Measurements from ENCODE around the gene DNLZ. TPM values are rescaled to one million over a fixed set of nuclear protein-coding genes. Genes with fewer than 3 reads are reported as not detected.
A peak's percentile ranks its signal among the peaks of the same experiment; 100 is the strongest.

Gene DNLZ
- total and polyA plus RNA-seq, 7 donors, result 8.2 to 40.7 (median 18.7) TPM

DNA sequence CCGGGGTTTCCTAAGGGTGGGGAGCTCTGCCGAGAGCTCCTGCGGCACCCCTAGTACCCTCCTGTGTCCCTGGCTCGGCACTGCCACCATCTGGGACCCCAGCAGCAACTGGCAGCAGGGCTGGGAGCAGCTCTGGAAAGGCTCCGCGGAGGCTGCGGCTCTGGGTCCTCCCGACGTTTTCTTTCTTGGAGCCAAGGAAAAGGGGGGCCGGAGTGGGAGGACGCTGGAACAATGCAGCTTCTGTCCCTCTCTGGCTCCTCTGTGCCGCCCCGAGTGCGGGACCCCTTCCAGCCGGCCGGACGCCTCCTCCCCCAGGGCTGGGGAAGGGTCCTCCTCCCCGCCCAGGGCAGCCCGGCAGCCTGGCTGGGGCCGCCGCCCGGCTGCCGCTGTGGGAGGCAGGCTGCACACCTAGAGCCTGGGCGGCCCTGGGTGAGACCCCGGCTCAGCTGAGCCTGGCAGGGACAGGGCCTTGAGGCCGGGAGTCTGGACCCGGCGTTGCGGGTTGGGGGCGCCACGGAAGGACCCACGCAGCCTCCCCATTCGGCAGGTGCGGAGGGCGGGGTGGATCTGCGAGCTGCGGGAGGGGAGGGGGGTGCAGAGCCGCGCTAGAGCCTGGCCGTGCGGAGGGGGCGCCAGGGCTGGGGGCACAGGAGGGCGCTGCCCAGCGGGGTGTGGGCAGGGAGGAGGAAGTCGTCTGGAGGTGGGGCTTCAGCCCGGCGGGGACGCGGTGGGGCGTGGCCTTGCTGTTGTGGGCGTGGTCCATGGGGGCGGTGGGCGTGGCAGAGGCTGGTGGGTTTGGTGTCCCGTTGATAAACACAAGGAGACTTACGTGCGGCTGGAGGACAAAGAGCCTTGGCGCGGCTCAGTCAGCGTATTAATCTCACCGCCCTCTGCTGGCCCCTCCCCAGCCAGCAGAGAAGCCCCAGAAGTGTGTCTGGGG, 21.1 kb downstream of the DNLZ start:
- ATAC-seq, result peak in 3 of 4 donors; percentile 21 to 51 (median 46)
- TF ChIP-seq, protein P1, sequence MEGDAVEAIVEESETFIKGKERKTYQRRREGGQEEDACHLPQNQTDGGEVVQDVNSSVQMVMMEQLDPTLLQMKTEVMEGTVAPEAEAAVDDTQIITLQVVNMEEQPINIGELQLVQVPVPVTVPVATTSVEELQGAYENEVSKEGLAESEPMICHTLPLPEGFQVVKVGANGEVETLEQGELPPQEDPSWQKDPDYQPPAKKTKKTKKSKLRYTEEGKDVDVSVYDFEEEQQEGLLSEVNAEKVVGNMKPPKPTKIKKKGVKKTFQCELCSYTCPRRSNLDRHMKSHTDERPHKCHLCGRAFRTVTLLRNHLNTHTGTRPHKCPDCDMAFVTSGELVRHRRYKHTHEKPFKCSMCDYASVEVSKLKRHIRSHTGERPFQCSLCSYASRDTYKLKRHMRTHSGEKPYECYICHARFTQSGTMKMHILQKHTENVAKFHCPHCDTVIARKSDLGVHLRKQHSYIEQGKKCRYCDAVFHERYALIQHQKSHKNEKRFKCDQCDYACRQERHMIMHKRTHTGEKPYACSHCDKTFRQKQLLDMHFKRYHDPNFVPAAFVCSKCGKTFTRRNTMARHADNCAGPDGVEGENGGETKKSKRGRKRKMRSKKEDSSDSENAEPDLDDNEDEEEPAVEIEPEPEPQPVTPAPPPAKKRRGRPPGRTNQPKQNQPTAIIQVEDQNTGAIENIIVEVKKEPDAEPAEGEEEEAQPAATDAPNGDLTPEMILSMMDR (IDR thresholded peaks at IDR 0.05), result no peak
- Histone ChIP-seq H3K9me3 (no peaks in the 10 kb centered on the region), H3K4me1 (no peaks in the 10 kb centered on the region), H3K36me3 (ENCODE audit: insufficient read depth in 1 of 2, low read depth in 1 of 2) (no peaks in the 10 kb centered on the region), H3K27ac (no peak overlapping the region), H3K4me3 (peak overlapping the region; percentile 48), H3K27me3 (ENCODE audit: insufficient read depth in 3 of 3, low read length in 2 of 3) (peaks cover 0 to 53% (median 10%) of the 10 kb centered on the region in 3 donors)
- intact Hi-C loops (cut with DNase I), result no loop called here
- peak; percentile 73 to 77 for DNase-seq
- WGBS, 3 donors, result 22 to 29% (median 23%) methylated on average over 42 to 60 of the region's 60 CpGs

DNA sequence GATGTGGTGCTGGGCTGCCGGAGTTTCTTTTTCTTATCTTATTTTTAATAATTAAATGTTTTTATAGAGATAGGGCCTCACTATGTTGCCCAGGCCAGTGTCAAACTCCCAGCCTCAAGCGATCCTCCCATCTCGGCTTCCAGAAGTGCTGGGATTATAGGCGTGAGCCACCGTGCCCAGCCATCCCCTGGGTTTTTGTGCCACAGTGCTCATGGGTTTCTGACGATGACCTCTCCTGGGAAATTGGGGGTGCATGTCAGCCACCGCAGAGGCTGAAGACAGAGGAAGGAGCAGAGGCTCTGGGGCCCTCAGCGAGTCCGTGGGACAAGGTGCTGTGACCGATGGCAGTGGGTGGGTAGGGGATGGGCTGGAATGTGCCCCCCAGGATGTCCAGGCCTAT, 21.8 kb downstream of the DNLZ start:
- TF ChIP-seq, protein P1 (IDR thresholded peaks at IDR 0.05), result no peak
- DNase-seq (no peak), ATAC-seq (no peak)
- Histone ChIP-seq H3K4me3 (no peak overlapping the region), H3K27me3 (ENCODE audit: insufficient read depth in 3 of 3, low read length in 2 of 3) (peaks cover 0 to 48% (median 10%) of the 10 kb centered on the region in 3 donors), H3K36me3 (ENCODE audit: insufficient read depth in 1 of 2, low read depth in 1 of 2) (no peaks in the 10 kb centered on the region), H3K27ac (no peak overlapping the region), H3K4me1 (no peaks in the 10 kb centered on the region), H3K9me3 (no peaks in the 10 kb centered on the region)
- intact Hi-C loops (cut with DNase I), result no loop called here
- WGBS, 3 donors, result 64 to 81% (median 70%) methylated on average over 10 of the region's 10 CpGs

DNA sequence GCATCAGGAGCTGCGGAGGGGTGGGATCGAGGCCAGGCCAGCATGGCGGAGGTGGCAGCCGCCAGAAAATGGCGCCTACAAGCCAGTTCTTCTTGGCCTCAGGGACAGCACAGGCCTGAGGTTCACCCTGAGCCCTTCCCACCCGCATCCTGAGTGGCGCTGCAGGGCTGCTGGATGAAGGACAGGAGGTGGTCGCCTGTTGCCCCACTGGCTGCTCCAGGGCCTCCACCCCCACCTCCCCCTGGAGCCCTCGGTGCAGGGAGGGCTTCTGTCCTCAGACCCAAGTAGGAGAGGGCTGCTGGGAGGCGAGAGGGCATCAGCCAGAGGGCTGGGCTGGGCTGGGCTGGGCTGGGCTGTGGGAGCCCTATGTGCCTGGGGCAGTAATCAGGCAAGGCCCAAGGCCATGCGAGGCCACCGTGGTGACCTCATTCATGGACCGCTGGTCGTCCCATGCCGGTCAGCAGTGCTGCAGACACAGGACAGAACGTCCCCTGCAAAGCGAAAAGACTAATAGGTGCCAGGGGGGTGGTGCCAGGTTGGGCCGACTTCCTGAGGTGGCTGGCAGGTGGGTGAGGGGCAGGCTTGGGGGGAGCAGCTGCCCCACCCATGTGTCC, 22.4 kb downstream of the DNLZ start:
- no peak overlapping the region for H3K4me3 ChIP-seq
- TF ChIP-seq, protein P1 (IDR thresholded peaks at IDR 0.05), result no peak
- no peaks in the 10 kb centered on the region for H3K36me3 ChIP-seq (ENCODE audit: insufficient read depth in 1 of 2, low read depth in 1 of 2)
- DNase-seq, result no peak
- peaks cover 0 to 43% (median 10%) of the 10 kb centered on the region in 3 donors for H3K27me3 ChIP-seq (ENCODE audit: insufficient read depth in 3 of 3, low read length in 2 of 3)
- no peak overlapping the region for H3K27ac ChIP-seq
- H3K4me1 ChIP-seq, result no peaks in the 10 kb centered on the region
- ATAC-seq, result no peak
- no peaks in the 10 kb centered on the region for H3K9me3 ChIP-seq
- intact Hi-C loops (cut with DNase I), result no loop called here
- 66 to 80% (median 73%) methylated on average over 17 to 18 of the region's 18 CpGs for WGBS, 3 donors

DNA sequence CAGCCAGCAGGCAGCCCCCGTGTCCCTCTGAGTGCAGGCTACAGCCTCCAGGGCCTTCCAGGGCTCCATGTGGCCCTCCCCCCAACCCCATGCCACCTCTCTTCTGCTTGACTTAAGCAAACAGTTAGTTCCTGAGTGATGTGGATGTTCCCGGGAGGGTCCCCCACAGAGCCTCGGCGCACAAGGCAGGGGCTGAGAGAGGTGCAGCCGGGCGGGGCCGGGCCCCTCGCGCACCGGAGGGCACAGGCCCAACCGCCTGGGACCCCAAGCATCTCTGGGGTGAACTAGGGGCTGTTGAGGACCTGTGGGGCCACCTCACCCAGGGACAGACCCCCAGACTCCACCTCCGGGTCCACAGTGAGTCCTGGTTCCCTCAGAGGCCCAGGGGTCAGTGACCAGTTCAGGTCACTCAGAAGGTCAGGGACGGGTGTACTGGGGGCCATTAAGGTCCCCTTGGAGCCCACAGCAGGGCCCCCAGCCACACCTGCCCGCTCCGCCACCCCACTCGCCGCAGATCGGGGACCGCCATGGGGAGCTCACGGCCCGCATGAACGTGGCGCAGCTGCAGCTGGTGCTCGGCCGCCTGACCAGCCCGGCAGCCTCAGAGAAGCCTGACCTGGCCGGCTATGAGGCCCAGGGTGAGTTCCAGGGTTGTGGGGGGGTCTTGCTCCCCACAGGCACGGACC, 23.0 kb downstream of the DNLZ start:
- TF ChIP-seq, protein P1 (IDR thresholded peaks at IDR 0.05), result no peak
- no peaks in the 10 kb centered on the region for H3K4me1 ChIP-seq
- peaks cover 0 to 36% (median 8%) of the 10 kb centered on the region in 3 donors for H3K27me3 ChIP-seq (ENCODE audit: insufficient read depth in 3 of 3, low read length in 2 of 3)
- DNase-seq (no peak), ATAC-seq (no peak)
- no peak overlapping the region for H3K27ac ChIP-seq
- H3K9me3 ChIP-seq, result no peaks in the 10 kb centered on the region
- H3K4me3 ChIP-seq, result no peak overlapping the region
- 88 to 93% (median 90%) methylated on average over 28 of the region's 28 CpGs for WGBS, 3 donors
- no peaks in the 10 kb centered on the region for H3K36me3 ChIP-seq (ENCODE audit: insufficient read depth in 1 of 2, low read depth in 1 of 2)
- intact Hi-C loops (cut with DNase I), result no loop called here
